DMS153 treated with DMSO at 0.1 percent for 48 hours (cell line): ENCODE measurements around the gene GPC5.

ENCODE experiments used
- DNase-seq: peaks from one replicate; lab custom pipeline; 2025; ENCODE audit not compliant: unreplicated experiment; lab: John Stamatoyannopoulos, UW

Gene GPC5

DNA sequence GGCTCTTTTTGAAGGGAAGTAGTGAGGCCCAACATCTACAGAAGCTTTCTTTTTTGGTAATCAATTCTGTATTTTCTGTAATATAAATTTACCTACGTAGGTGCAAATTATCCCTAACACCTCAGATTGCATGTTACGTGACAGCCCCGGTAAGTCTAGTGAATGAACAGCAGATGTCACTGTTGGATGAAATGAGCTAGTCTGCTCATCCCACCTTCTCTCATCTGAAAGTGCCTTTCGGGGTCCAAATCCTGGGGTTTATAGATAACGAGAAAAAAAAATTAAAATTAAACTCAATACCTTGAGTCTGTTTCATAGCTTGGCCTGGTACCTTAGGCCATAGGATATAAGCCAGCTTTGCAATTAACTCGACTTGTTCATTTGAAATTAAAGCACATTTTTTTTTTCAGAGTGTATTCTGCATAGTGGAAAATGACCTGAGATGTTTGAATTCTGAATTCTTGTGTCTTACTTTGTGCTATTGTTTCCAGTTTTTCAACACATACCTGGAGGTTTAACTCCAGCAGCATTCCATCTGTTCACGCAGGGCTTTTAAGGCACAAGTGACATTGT is 548.2 kb downstream of the GPC5 start:
- DNase-seq = peak; percentile 46

DNA sequence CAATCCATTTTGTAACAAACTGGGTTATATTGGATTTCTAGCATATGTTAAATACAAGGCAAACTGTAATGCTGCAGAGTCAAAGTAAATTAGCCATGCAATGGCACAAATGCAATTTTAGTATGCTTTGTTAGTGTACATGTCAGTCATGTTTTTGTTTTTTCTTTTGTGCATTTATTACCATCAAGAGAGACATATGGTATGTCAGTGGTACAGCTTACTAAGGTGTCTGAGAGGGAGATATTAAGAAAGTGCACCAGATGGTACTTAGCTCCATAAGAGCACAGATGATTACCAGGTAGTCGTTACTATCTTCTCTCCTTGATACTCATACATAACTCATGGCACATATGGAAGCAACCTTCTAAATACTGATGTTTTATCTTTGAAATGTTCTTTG is 550.3 kb downstream of the GPC5 start:
- no peak for DNase-seq

DNA sequence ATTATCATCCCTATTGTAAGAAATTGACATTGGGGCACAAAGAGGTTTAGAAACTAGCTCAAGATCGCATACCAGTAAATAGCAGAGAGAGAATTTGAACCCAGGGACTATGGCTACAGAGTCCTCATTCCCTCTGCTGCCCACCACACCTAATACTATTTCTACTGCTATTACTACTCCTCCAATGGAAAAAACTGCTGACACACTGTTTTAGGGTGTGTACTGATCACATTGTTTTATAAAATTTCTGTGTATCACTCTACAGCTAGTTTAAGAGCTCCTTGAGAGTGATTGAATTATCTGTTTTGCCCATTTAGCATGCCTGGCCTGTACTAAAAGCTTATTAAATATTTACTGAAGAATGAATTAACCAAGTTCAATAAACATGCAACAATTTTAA is 552.4 kb downstream of the GPC5 start:
- DNase-seq = no peak

DNA sequence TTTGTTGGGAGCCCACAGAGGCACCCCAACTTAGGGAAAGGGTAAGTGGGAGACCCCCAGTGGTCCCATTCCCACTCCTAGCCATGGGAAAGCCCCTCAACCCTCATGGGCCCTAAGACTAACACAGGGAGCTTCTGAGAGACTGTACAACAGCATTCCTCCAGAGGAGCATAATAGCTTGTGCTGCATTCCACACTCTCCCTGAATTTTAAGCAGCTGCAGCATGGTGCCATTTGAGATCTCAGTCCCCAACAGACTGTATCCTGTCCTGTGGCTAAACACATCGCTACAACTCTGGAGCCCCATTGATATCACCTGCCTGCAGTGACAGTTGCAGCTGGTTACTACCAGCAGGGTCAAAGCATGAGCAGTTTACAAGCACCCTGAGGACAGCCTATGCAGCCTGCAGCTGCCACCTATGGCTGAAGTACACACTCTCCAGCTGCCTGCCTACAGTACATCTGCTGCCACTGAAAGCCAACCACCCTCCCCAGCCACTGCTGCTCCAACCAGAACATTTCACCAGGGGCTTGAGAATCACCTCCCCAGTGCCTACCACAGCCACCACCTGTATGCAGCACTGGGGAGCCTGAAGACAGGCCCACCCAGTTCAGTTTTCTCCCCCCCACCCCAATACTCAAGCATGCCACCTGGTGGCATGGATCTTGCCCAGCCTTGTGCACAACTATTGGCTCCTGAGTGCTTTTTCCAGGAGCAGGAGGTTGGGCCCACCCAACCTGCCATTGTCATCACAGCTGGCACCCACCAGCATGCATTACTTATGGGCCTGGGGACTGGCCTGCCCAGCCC is 557.3 kb downstream of the GPC5 start:
- DNase-seq = no peak

DNA sequence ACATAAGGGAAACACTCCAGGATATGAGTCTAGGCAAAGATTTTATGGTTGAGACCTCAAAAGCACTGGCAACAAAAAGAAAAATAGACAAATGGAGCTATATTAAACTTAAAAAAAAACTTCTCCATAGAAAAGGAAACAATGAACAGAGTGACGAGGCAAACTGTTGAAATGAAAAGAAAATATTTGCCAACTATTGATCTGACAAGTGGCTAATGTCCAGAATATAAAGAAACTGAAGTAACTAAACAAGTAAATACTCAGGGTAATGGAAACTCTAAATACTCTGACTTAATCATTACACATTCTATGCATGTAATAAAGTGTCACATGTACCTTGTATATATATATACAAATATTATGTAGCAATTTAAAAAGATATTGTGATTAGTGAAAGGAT is 562.5 kb downstream of the GPC5 start:
- DNase-seq = peak; percentile 61

DNA sequence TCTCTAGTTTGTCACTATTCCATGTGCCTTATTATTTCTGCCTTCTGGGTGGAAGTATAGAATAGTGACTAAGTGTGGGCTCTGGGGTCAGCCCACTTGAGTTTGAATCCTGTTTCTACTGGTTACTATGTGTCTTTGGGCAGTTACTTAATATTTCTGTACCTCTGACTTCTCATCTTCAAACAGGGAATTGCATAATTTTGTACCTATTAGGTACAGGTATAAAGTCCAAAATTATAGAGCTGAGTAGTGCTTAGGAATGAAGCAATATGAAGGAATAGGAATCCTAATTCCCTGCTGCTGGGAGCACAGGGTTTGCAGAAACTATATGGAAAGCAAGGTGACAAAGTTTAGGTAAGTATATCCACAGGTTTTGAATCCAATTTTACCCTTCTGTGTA is 564.5 kb downstream of the GPC5 start:
- no peak for DNase-seq

DNA sequence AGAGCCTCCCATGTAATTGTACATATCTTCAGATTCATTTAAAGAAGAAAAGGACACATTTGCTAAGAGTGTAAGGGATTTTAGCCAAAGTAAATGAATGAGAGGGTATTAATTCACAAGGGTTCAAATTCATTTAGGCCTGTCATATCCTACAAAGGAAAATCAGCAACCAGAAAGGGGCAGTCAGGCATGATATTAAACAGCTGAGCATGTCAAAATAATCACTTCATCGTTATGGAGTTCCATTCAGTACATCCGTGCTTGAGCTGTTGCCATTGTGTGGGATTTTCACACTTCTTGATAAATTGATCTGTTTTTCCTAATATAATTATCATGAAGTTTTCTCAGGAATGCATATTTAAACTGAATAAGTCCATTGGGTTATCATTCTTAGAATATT is 567.1 kb downstream of the GPC5 start:
- no peak for DNase-seq

DNA sequence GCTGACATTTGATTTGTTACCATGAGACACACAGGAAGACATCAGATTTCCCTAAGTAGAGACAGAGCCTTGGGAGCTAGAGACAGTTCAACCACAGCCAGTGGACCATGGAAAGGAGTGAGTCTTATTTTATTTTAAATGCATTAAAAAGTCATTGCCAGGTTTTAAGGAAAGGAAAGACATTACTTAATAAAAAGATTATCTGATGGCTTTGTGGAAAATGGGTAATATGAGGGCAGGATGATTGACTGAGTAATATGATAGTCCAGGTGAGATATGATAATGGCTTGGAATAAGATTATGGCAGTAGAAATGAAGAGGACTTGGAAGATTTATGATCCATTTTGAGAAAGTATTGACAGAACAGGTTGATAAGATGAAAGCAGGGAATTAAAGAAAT is 580.1 kb downstream of the GPC5 start:
- no peak for DNase-seq

DNA sequence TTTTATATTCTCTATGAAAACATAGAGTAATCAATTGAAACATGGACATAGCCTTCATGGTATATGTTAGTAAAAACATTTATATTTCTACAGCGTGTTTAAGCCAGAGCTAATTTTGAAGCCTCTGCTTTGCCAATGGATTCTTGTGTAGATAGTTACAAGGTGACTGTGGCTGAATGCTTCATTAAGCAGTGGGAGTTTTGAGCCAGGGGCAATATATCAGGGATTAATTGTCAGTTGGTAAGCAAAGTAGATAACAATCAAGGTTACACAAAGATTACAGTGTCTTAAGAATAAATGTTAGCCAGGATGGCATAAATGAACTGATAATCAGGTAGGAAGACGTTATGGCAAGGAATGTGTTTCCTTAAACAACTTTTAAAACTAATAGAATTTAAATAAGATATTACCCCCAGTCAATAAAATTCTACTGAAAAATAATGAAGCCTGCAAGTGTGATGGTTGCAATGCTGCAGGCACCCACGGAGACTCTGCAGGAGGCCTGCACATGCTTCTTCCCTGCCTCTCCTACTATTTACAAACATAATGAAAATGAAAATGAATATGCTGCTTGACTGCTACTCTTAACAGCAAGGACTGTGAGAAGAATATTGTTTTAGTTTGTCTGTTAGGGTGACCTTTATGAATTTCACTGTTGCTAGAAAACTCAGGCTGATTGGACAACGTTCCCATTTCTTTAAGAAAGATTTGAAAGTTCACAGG is 588.5 kb downstream of the GPC5 start:
- no peak for DNase-seq

DNA sequence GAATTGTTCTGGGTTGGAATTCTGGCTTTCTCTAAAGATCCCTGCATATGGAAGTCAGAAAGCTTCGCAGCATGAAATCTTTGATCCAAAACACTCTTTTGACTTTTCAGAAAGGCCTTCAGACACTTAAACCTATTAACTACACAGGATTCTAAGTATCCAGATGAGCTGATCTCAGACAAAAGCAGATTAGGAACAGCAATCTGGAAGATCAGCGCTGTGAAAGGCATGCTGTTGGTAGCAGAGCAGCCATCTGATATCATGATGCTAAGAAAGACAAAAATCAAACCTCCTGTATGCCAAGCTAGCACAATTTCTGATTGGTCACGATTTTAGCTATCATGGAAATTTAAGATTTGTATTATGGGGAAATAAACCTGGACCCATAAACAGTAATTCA is 589.9 kb downstream of the GPC5 start:
- no peak for DNase-seq

DNA sequence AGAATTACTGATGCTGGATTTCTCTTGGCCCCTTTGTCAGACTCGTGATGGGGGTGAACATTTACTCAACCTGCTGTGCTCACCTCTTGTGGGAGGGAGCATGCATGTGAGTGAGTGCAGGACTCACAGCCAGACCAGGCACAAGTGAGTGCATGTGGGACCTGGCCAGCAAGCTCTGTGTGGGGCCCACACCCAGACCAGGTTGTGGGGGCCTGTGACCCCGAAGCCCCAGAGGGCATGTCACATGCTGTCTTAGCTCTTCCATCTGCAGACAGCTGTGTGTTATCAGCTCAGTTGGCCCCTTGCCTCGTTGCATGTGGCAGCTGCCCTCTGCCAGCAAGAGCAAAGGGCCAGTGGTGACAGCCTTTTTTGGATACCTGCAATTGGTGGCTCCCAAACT is 614.4 kb downstream of the GPC5 start:
- no peak for DNase-seq

DNA sequence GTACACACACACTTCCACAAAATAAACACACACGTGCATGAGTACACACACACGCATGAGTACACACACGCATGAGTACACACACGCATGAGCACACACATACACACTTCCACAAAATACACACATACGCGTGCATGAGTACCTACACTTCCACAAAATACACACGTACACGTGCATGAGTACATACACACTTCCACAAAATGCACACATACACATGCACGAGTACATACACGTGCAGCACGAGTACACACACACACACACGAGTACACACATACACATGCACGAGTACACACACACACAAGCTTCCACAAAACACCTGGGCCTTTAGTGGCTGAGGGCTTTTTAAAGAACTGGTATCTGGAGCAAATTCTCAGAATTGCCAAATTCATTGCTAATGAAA is 619.3 kb downstream of the GPC5 start:
- no peak for DNase-seq

DNA sequence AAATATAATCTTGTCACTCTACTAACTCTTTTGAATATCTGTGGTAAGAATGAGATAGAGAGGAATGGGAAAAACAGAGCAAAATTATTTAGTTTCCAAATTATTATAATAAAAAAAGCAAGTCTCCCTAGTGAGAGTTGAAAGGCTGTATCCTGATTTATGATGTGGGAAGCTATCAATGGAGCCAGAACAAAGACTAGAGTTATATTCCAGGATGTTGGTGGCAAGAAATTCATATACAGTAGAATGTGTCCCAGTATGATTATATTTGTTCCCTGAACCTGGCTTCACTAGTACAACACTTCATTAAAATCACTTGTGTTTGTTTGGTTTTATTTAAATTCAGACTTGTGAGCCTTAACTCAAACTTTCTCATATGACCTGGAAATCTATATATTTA is 630.3 kb downstream of the GPC5 start:
- no peak for DNase-seq

DNA sequence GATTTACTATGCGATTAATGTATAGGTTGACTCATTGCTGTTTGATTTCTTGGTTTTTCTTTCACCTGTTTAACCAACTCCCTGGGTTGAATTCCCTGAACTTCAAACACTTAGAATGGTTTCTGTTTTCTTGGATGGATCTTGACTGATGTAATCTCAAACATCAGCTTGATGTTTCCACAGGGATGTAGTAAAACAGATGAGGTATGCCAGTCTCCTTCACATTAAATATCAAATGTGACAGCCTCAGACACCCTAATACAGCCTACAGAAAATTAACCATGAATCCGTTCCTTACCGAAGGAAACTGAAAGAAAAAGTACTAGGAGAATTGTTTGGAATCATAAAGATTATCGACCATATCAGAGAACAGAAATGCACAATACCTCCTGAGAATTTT is 631.2 kb downstream of the GPC5 start:
- DNase-seq = no peak

DNA sequence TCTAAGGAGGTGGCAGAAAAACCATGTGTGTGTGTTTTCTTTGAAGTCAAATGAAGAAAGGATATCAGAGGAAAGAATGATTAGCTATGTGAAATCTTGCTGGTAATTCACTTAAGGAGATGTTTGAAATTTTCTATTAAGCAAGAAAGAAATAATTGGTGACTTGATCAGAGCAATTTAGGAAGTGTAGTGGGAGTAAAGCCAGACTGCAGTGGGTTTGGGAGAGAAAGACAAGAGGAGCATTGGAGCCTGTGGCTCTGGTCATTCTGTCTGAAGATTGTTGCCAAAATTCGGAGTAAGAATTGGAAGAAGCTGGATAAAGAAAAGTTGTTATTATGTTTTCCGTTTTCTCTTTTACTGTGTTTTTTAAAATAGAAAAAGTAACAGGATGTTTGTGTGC is 640.5 kb downstream of the GPC5 start:
- no peak for DNase-seq

DNA sequence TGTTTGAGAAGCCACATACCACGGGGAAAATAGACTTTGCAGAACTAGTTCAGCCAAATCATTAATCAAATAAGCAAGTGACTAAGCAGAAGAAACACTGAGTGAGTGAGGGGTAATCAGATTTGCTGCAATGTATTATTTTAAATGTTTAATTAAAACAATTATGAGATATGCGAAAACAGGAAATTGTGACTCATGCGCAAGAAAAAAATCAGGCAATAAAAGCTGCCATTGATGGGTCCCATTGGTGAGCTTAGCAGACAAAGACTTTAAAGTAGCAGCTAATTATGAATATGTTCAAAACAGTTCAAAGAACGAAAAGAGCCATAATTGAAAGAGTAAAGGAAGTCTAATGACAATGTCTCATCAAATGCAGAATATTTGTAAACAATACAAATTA is 644.1 kb downstream of the GPC5 start:
- DNase-seq = no peak

DNA sequence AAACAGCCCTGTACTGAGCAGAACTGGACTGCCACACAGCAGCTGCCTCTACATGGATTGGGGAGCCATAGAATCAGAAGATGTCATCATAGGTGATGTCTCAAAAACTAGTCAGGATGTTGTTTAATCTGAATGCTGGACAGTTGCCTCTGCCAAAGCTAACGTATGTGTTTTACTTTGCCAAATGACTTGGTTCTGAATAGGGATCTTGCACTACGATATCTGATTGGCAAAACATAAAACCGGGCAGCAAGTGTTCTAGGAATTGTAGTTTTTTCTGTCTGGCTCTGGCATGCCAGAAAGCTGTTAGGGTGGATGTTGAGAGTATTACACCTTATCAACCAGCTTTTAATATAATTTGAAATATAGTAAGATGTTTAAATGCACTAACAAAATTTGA is 645.9 kb downstream of the GPC5 start:
- DNase-seq = no peak

DNA sequence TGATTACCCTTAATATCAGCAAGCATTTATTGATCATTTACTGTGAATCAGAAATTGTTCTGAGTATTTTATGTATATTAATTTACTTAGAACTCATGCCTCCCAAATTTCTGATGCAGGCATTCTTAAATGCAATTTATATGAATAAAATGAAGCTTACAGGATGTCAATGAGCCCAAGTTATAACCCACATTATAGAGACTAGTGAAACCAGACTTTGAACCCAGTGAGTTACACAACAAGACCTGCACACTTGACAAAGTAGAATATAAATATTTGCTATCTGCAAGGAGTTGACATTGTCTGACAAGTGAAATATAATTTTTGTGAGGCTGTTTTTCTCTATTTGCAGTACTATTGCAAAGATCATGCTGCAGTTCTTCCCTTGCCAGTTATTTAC is 656.0 kb downstream of the GPC5 start:
- no peak for DNase-seq

DNA sequence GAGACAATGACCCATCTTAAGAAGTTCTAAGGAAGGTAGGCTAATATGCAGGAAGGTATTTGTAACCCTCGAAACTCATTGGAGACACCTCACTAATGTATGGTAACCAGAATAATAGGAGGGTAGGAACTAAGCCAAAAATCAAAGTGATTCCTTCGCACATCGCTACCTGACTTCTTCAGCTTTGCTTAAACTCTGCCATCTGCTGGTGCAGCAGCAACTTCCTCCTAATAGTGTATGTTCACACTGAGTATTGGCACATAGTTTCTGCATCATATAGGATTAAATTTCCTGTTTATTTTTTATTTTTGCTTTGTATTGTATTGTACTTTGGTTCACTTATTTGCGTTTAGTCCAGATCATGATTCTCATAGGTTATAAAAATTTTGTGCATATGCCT is 676.2 kb downstream of the GPC5 start:
- DNase-seq = no peak

DNA sequence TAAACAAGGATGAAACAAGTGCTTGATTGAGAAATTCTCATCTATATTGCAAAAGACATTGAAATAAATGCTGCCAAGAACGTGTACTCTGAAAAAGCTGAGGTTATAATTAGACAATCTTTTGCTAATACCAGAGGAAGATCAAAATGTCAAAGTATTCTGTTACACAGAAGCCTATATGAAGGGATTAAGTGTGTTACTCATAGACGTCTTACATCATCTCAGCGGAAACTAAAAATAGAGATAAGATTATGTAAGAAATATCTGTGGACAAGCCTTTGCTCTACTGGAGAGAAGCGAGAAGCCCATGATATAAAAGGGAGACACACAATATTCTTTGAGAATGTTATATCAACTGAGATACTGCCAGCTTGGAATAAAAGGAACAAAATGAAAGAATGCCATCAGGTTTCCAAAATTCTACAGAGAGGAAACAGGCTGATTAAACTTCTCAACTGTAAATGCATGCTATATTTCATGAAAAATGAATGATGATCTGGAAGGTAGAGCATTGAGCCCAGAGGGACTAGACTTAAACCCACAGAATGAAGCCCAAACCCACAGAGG is 699.0 kb downstream of the GPC5 start:
- DNase-seq = no peak

DNA sequence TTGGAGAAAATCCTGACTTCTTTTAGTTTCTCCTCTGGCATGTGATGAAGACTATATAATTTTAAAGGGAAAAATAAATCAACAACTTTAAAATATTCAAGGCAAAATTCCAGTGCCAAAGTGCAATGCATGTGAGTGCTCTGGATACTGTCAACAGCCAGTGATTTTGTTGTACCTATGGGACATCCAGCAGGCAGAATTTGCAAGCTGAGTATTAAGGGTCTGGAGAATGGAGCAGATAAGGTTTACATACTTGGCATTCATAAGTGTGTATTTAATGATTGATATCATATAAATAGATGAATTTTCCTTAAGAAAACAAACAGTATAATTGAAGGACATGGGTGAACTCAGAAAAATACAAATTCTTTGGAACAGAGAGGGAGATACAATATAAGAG is 703.4 kb downstream of the GPC5 start:
- no peak for DNase-seq

DNA sequence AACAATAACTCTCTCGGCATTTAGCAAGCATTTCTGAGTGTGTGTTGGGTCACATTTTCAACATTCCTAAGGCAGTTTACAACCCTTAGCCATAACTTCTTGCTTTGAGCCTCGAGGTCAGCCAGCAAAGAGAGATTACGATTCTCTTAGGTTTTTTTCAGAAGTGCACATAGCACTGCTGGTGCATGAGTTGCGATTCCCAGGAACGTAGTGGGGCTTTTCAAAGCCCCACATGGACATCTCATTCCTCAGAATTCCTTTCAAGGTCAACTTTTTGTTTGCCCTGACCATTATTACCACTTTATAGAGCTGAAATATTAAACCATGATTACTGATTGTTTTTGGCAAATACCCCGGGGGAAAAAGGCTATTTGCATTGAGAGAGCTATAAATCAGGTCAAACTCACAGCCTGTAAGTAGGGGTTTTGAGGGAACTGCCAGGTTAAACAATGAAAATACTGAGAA is 705.3 kb downstream of the GPC5 start:
- DNase-seq = no peak
